Muscle of arm (tissue), 12 donors: Measurements from ENCODE around the gene ROPN1L. TPM values are rescaled to one million over a fixed set of nuclear protein-coding genes. Genes with fewer than 3 reads are reported as not detected.

Source experiments
- DNase-seq: peaks from one replicate; pipeline ENCODE4 v3.0.0-alpha.2; 2013
- polyA plus RNA-seq, 12 donors: library from polyadenylated mRNA; unstranded; fragments of 120-200 nt; gene quantifications; one replicate each; pipeline ENCODE4 v1.2.1, GENCODE V29; 2013; ENCODE audit not compliant: insufficient read length in 12 of 12

ROPN1L gene
- polyA plus RNA-seq, 12 donors, result 0.58 TPM; not detected in 11

DNA sequence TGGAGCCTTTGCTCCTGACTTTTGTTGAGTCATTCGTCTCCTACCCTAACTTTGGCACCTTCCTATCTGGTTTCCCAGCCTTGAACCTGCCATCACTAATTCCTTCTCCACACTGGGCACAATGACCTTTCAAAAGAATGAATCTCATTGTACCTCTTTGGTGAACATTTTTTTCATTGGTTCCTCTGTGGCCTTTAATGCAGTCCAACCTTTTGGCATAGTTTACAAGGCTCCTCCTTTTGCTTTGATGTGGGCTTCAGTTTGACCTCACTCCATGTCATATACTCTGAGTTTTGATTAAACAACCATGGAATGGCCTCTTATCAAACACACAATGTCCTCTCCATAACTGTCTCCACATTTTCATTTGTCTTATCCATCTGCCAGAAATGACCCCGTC is 14.5 kb upstream of the ROPN1L start:
- no peak for DNase-seq

DNA sequence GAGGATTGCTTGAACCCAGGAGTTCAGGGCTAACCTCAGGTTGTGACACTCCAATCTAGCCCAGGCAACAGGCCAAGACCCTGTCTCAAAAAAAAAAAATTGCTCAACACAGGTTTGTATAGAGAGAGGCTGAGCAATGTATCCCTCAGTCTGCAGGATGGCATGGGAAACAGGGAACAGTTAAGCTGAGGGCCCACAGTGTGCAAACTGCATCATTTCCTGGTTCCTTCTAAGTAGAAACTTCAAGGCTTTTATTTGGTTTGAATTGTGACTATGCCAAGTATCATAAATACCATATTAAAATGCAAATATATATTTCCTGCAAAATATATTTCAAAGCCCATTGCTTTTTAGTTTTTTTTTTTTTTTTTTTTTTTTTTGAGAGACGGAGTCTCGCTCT is 13.7 kb upstream of the ROPN1L start:
- DNase-seq, result no peak

DNA sequence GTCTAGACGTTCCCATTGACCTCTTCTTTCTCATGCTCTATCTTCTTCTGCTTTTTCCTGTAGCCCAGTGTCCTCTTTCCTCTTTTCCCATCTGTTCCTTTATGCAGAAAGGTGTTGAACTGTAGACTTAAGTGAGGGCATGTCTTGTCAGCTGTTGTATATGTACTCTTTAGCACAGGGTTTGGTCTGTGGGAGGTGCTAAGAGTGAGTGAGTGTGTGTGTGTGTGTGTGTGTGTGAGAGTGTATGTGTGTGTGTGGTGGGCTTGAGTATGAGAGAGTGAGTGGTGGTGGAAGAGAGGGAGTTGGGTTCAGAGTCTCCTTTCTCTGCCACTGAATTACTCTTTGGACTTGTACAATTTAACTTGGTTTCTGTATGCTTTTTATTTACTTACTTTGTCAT is 10.3 kb upstream of the ROPN1L start:
- DNase-seq, result no peak

DNA sequence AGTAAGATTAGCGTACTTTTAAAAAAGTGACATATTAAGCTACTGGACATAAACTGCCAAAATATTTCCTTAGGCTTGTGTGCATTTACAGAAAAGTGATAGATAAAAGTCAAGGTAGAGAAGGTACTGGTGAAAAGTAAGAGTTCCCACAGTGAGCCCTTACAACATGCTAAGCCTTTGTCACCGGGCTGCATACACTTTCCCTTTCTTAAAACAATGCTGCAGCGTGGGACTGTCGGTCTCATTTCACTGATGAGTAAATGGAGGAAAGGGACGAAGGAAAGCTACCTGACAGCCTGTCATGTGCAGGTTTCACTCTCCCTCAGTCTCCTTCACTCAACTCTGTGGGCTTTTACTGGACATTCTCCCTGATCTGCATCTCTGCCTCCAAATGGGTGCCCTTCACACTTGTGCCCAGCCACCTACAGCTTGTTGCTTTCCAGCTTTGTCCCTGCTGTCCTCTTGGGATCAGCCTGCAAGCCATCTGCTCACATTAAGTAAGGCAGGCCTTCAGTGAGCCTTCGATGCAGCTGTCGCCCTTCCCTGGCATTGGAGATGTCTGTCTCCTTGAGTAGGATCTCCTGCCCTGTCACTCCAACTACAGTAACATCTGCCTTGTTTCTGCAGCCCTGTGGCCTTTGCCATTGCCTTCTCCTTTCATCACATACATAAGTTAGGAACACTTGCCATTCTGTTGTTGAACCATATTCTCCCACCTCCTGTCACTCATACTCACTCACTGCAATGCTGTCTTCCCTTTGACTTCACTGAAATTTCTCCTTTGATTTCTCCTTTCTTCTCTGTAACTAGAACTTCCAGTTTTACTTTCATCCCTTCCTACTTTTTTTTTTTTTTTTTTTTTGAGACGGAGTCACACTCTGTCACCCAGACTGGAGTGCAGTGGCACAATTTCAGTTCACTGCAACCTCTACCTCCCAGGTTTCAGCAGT is 9.3 kb upstream of the ROPN1L start:
- DNase-seq, result no peak

DNA sequence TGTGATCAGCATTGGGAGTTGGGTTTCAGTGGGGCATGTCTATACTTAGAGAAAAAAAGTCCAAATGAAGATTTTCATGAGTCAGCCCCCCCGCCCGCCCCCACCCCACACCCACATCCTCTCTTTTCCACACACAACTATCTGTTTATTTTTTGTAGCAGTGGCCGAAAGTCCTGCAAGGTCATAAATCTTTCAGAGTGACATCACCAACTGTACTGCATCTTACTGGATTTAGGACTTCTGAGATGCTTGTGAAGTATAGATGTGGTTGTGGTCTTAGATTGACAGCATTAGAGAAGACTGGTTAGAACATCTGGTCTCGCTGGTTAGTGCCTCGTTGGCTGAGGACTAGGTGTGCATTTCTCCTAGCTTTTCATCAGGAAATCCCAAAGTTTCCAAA is 7.3 kb upstream of the ROPN1L start:
- DNase-seq, result no peak

DNA sequence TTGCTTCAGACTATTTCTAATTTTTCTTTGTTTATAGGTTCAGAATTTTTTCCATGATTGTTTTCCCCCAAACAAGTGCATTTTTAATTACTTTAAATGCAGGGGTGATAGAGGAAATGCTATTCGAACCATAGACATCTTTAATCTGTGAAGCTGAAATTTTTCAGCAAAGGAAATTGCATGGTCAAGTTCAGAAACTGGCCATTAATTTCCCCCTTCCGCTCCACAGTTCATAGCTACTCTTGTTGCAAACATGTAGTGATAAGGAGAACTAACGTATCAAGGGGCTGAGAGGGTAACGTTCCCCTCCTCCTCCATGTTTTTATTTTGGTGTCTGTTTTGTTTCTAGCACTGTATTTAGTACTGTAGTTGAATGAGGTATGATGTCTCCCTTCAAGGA is 3.4 kb upstream of the ROPN1L start:
- DNase-seq, result no peak

DNA sequence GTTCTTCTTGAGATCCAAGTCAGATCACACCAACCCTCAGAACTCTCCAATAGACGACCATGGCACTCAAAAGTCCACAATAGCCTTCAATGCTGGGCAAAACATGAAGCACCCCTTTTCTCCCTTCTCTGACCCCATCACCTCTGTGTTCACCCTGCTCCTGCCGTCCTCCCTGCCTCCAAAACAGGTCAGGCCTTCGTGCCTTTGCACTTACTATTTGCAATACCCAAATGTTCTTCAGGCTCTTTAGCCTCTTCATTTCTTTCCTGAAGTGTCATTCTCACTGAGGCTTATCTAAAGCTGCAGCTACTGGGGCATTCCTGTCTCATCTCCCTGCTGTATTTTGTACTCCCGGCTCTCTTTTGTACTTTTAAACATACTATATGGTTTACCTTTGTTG is 2.0 kb upstream of the ROPN1L start:
- DNase-seq, result no peak

DNA sequence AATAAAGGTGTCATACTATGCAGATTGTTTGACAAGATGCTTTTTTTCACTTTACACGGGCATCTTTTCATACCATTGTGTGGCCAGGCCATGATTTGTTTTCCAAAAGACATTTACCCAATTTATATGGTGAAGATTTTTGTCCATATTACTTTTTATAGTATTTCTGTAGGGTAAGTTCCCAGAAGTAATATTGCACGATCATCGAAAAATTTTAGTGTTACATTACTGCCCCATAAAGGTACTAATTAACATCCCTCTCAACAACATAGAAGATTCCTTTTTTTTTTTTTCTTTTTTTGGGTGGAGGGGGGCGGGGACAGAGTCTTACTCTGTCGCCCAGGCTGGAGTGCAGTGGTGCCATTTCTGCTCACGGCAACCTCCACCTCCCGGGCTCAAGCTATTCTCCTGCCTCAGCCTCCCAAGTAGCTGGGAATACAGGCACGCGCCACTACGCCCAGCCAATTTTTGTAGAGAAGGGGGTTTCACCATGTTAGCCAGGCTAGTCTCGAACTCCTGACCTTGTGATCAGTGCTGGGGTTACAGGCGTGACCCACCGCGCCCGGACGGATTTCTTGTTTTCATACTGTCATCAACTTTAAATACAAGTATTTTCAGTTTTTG is 1.2 kb upstream of the ROPN1L start:
- DNase-seq, result no peak

DNA sequence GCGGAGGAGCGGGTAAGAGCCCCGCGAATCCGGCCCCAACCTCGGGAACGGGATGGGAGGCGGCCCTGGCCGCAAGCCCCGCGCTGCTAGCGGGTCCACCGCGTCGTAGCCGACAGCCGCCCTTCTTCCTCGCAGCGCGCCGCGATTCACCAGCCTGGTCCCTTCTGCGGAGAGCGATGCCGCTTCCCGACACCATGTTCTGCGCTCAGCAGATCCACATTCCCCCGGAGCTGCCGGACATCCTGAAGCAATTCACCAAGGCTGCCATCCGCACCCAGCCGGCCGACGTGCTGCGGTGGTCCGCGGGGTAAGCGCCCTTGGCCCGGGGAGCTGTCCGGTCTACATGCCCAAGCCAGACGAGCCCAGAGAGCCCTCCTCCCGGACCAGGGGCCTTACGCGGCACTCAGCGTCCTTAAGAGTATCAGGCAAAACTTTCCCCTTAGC is 335 bp downstream of the ROPN1L start:
- DNase-seq, result no peak

DNA sequence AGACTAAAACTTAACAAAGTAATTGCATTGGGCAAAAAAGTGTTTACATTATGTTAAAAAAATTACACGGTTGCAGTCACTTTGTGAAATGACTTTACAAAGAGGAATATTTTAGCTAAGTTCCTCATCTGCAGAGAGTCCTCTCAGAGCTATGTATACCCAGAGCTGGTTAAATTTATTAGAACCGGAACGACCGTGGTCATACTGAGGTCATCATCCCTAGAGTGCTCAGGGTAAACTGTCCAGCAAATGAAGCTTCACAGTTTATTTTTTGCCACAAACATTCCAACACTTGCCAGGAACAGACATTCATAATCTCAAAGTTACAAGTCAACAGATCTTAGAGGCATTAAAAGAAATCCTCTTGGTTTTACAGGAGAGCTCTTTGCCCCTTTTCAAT is 897 bp downstream of the ROPN1L start:
- no peak for DNase-seq

DNA sequence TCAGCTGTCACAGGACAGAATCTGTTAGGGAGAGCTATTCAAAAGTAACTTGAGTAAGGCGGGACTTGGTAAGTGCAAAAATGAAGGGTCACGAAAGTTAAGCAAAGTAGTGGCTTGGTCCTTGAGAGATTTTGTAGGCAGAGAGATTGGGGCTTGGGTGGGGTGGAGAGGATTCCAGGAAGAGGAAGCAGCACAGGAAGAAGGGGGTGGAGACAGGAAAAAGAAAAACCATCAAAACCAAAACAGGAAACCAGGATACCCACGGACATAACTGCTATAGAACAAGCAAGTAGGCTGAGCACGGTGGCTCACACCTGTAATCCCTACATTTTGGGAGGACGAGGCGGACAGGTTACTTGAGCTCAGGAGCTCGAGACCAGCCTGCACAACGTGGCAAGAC is 3.7 kb downstream of the ROPN1L start:
- no peak for DNase-seq

DNA sequence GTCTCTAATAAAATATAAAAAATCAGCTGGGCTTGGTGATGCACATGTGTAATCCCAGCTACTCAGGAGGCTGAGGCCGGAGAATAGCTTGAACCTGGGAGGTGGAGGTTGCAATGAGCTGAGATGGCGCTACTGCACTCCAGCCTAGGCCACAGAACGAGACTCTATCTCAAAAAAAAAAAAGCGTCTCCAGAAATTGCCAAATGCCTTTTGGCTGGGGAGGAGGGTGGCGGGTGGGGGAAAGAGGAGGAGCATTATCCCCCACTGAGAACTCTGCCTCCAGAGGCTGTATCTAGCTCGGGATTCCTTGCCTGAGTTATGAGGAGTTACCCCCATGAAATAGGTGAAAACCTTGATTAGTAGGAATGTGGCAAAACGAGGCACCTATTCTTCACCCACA is 4.8 kb downstream of the ROPN1L start:
- no peak for DNase-seq

DNA sequence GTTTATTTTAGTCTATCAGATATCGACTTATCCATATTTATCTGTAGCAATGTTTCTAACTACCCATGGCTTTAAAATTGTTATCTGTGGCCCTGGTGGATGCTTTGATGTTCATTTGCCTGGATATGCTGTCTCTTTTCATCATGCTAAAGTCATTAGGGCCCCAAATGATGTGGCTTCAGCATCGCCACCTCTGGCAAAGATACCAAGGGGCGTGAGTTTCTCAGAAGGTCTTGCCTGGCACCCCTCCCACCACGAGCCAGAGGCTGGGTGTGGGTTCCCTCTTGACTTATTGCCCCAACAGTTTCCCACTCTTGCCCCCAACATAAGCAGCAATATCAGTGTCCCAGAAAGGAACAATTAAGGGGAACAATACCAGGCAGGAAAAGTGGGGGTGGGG is 5.4 kb downstream of the ROPN1L start:
- DNase-seq, result no peak

DNA sequence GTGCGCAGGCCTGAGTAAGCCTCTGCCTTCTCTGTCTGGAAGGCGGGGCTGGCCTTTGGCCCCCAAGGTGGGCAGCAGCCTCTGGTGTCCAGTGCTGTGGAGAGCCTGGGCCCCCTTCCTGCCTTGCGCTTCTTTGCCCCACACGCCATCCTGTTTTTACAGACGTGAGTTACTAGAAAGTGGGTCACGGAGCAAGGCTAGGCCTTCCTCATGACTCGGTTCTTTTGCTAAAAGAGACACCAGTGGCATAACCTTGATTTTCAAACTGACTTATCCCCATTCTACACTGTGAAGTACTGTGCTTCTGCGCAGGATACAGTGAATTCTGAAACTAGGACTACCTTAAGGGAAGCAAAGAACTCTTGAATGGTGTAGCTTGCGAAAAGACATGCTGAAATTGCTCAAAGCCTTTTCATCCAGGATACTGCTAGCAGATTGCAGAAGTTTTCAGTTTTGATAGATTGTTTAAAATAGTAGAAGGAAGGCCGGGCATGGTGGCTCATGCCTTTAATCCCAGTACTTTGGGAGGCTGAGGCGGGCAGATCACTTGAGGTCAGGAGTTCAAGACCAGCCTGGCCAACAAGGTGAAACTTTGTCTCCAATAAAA is 7.2 kb downstream of the ROPN1L start:
- no peak for DNase-seq

DNA sequence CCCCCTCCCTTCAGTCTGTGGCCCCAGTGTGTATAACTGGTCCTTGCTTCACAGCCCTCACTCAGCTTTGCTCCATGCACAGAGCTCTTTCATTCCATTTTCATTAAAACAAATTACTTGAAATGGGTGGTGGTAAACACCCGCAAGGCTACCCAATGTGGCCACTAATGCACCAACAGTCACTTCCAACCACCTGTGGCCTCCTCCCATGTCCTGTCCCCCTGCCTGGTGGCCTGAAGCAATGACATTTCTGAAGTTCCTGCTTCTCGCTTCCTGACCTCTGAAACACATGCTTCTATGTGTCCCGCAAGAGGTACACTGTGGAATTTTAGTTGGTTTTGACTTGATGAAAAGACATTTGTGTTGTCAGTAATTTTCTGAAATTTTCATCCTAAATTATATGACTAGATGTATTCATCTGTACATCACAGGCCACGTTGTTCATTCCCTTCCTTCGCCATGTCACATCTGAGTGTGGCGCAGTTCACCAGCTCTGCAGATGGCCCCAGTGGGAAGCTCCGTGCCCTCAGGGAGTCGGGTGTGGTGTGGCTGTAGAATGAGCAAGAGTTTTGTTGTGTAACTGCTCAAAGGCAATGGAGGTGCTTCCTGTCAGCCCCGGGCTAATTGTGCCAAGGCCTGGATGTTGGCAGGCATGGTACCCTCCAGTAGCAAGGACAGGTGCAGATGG is 9.6 kb downstream of the ROPN1L start:
- DNase-seq, result no peak

DNA sequence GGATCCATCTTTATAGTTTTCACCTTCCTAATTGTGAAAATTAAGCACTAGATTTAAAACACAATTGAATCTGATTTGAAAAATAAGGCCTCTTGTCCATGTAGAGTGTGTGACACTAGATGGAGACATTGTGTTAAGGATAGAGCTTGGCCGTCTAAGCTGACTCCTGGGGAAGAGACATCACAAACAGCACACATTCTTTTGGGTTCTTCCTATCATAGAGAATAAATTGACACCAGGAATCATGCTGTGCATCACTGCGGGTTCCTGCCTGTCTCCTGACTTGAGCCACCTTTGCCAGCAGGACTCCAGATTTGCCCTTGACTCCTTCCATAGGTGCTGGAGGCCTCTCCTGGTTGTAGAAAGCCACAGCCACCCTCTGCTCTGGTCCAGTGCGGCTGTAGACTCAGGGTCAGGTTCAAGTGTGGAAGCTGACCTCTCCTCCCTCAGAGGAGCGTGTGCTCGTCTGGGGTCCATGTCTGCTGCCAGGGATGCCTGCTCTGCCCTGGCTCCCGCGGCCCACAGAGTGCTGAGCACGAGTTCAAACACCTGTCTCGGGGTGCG is 11.2 kb downstream of the ROPN1L start:
- DNase-seq, result peak; percentile 76

DNA sequence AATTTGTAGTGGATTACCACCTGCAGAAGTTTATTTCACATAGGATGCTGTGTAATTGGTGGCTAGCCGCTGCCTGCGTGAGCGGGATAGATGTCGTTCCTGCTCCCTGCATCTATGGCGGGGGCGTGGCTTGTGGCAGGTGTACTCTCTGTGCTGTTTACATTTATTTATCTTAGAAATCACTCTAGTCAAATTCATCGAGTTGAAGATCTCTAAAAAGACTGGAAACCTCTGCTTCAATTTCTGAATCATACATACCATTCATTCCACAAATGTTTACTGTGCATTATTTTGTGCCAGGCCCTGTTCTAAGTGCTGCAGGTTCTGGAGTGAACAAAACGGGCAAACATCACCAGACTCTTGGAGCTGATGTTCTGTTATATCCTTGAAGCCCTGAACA is 11.9 kb downstream of the ROPN1L start:
- DNase-seq, result no peak

DNA sequence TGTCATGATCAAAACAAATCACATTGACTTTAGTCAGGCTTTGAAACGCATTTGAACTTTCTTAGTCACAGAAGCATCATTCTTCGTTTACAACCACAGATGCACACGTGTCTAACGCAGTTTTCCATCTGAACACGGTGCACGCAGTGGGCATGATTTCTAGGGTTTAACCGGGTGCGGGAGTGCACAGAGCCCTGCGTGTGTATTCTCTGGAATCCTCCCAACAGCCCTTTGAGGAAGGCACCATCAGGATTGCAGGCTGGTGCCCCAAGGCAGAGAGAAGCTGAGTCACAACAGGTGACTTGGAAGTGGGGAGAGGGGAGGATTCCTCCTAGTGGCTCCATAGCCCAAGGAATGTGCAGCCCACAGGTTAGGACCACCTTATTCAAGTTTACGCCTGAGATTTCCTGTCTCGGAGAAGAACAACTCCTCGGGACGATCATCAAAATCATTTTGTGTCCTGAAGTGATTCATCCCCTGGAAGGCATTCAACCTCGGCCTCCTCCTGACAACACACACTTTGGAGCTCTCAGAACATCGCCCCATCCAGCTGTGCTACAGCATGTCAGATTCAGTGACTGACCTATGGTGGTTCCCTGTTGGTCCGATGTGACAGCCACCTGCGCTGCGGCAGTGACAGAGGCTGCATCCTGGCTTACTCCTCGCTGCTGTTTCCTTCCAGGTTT is 13.1 kb downstream of the ROPN1L start:
- no peak for DNase-seq

DNA sequence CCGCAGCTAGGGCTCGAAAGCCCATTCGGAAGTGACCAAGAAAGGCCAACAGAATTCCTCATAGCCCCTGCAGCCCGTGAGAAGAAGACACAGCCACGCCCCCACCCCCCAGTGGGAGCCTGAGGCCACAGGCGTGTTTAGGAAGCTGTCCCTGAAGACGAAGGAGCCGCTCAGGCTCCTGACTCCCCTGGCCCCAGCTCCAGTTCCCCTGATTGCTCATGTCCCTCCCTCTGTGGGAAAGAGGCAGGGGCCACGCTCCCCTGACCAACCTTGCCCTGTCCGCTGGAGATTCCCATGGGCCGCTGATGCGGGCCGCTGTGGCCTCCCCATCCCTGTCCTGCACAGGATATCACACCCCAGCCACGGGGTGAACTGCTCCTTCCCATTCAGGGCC is 13.6 kb downstream of the ROPN1L start:
- DNase-seq, result no peak

DNA sequence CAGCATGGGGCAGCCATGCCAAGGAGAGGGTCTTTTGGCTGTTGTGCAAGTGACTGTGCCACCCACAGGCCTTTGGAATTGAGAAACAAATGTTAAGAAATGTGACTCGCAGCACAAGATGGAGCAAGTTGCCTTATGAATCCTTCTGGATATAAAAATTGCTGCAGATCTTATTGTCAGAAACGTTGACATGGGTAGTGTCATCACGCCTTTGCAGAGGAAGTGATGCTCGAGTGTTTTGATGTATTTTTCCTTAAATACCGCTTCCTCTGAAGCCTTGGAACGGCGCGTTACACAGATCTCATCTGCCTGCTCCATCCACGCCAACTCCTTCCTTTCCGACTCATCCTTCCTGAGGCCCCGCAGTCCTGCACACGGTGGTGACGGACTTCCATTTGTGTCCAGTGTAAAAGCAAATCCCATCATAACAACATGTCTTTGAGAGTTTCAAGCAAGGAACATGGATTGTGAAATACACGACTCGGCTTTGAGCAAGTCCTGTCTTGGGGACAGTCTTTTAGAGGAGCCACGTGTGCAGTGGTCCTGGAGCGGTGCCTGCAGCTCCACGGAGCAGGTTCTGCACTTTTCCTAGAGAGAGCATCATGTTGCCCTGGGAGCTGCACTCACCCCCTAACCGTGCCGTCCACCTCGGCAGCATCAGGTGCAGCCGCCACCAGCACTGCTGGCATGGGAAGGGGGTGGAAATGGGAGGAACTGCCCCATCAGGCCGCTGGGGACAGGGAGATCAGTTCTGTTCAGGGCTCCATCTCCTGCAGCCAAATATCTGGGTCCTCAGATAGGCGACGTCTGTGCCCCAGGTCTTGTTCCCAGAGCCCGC is 15.1 kb downstream of the ROPN1L start:
- DNase-seq, result peak; percentile 26
